ENCODE data around the gene ZNF280C.
"Not testable (repeated sequence)": the region's sequence is repeated elsewhere in the genome, so short reads cannot be mapped to it uniquely, and the experiment has no call there.

Gene ZNF280C, protein sequence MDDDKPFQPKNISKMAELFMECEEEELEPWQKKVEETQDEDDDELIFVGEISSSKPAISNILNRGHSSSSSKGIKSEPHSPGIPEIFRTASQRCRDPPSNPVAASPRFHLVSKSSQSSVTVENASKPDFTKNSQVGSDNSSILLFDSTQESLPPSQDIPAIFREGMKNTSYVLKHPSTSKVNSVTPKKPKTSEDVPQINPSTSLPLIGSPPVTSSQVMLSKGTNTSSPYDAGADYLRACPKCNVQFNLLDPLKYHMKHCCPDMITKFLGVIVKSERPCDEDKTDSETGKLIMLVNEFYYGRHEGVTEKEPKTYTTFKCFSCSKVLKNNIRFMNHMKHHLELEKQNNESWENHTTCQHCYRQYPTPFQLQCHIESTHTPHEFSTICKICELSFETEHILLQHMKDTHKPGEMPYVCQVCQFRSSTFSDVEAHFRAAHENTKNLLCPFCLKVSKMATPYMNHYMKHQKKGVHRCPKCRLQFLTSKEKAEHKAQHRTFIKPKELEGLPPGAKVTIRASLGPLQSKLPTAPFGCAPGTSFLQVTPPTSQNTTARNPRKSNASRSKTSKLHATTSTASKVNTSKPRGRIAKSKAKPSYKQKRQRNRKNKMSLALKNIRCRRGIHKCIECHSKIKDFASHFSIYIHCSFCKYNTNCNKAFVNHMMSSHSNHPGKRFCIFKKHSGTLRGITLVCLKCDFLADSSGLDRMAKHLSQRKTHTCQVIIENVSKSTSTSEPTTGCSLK

DNA sequence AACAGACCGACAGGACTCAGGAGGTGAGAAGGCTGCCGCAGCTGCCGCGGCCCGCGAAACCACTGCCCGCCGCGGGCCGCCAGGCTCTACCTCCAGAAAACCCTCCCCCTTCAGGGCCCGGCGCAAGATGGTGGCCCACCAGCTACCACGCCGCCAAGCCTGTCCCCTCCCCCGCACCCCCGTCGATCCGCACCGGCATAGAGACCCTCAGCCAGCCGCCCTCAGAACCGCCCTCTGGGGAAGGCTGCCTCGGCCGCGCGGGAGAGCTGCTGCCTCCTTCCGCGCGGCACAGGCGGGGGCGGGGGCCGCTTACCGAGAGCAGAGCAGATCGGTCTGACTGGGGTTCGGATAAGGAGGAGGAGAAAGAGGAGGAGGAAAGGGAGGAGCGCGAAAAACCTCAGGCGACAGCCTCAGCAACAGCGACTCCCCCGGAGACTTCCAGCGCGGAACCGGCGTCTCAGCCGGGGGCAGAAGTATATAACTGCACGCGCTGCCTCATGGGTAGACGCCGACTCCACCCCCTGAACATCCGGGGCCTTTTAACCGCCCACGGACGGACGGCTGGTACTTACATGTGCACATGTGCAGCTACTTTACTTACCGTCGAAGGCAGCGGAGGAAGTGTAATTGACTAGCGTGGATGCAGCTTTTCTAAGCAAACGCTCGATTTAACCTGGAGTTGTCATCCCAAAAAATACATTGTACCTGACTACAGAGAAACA lies at the start of gene ZNF280C:
ZNF280C (minus strand) TSS at position 451 of the 722 bp plus-strand sequence. CDS start 8,450 bp downstream, outside the sequence.
- DNase-seq (ENCODE audit: low read depth), result peak; percentile 74

DNA sequence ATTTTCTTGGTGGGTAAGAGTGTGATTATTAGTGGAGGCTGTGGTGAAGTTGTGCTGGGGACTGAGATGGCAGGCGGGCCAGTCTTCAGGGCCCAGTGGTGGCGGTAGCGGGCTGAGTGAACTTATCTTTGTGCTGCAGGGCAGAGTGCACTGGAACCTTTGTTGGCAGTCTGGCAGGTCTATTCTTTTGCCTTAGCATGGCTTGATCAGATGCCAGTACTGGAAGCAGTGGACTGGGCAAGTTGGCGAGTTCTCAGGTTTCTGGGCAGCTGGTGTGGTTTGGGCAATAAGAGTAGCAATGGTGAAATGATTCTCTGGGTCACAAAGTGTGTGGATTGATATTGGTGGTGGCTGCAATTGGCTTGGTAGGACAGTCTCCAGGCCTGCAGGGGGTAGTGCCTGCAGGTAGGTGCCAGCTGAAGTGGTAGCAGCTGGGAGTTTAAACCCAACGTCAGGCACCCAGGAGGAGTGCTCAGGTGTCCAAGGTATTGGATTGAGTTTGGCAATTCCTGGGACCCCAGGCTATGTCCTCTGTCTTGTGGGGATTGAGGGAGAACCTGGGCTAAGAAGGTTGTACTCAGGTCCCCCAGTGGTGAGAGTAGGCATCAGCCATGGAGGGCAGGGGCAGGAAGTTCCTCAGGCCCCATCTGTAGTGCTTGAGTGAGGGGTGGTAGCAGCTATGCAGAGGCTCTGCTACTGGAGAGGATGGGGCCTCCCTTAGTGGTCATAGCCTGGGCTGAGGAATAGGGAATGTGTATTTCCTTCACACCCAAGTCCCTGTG lies 36.1 kb upstream of the ZNF280C start:
- no peak for DNase-seq (ENCODE audit: low read depth)

DNA sequence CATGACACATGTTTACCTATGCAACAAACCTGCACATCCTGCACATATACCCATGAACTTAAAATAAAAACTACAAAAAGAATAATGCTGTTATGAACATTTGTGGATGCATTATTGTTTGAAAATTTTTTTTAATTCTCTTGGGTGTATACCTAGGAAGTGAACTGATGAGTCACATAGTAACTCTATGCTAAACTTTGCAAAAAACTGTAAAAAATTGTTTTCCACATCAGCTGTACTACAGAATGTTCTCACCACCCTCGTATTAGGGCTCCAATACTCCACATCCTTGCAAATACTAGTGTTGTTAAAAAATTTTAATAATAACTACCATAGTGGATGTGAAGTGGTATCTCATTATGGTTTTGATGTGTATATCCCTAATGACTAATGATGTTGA lies 33.3 kb upstream of the ZNF280C start:
- DNase-seq (ENCODE audit: low read depth), result no peak

DNA sequence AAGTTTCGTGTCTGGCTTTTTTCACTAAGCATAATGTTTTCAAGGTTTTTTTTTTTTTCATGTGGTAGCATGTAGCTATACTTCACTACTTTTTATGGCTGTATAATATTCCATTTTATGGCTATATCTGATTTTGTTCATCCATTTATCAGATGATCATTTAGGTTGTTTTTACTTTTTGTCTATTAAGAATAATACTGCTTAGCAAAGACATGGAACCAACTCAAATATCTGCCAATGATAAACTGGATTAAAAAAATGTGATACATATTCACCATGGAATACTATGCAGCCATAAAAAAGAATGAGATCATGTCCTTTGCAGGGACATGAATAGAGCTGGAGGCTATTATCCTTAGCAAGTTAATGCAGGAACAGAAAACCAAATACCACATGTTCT lies 32.7 kb upstream of the ZNF280C start:
- no peak for DNase-seq (ENCODE audit: low read depth)

DNA sequence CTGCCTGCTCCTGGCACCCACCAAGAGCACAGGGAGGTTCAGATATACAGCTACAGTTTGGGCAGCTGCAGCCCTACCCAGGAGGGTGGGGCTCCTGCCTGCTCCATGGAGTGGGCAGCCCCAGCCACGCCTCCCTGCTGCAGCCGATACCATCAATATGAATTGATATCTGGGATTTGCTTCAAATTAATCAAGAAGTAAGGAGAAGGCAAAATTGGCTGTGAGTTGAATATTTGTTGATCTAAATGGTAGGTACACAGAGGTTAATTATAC lies 31.2 kb upstream of the ZNF280C start:
- no peak for DNase-seq (ENCODE audit: low read depth)

DNA sequence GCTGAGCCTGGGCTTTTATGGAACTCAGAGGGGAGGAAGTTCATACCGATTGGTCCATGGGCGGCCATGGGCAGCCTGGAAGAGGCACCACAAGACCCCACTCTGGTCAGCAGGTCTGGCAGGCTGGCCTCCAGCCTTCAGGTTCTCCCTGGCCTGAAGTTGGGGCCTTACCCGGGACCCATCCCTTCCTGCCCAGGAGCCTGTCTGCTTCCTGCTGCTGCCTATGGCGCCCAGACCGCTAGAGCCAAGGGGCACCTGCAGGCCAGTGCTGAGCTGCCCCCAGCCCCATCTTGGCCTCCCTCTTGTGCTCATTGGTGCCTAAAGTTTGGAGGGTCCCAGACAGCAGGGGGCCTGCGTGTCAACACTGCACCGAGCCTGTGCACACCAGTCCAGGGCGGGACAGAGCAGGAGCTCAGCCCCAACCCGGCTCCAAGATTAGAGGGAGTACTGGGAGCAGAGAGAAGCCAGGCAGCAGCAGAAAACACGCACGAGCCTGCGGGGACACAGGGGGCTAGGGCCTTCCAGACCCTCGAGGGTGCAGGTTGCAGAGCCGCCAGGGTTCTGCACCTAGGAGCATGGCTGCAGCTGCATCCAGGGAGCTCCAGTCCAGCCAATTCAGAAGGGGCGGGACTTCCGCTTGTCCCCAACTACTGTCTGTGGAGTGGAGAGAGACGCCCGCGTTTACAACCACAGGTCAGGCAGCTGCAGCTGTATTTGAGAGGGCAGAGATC lies 30.7 kb upstream of the ZNF280C start:
- no peak for DNase-seq (ENCODE audit: low read depth)

DNA sequence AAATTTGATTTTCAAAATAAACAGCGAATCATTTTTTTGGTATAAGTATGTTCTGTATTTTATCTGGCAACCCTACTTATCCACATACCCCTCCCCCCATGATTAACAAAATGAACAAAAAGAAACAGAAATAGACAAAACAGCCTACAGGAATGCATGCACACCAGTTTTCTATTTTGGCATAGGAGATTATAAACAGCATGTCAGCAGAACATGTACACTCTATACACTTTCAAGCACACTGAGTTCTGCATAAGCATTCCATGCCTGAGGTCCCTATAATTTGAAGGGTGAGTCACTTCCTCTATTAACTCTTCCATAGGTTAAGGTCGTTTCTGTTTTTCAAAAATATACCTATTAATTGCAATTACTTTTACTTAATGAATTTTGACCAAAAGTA lies 28.0 kb upstream of the ZNF280C start:
- no peak for DNase-seq (ENCODE audit: low read depth)

DNA sequence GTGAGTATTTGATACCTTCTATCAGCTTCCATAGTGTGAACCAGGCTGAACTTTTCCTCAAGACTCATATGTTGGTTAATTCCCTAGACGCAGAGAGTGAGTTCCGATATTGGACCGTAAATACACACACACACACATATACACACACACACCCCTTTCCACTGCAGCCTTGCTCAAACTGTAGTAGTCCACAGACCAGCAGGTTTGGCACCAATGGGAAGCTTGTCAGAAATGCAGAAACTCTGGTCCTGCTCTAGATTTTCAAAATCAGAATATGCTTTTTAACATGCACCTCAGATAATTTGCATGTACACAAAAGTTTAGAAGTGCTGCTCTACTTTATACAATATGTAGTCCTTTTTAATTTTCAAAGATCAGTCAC lies 27.6 kb upstream of the ZNF280C start:
- DNase-seq (ENCODE audit: low read depth), result no peak

DNA sequence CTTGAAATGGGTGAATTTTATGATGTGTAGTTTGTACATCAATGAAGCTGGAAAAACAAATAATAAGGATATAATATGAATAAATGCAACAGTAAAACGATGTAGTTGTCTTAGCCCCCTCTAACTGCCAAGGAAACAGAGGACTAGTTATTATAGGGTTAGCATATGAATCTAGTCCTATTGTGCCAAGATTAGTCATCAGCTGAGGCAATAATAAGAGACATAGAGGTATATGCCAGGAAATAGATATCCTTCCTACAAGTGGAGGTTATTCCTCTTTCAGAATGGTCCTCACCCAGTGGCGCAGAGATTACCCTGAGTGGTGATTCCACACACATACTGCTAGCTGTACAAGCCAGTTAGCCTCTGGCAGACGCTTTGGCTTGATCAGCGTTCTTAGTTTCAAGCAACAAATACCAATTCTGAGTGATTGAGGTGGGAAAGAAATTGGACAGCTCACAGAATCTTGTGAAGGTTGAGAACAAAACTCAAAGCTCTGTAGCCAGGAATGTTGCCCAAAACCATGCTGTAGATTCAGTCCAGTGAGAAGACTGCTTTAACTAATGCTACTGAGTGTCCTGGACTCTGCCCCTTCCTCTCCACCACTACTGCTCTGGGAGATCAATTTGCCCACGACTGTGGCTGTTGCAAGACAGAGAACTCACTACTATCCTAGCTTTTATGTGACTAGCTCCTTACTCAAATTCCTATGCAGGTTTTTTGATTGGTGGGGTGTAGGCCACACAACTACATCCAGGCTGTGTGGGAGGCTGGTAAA lies 27.0 kb upstream of the ZNF280C start:
- no peak for DNase-seq (ENCODE audit: low read depth)

DNA sequence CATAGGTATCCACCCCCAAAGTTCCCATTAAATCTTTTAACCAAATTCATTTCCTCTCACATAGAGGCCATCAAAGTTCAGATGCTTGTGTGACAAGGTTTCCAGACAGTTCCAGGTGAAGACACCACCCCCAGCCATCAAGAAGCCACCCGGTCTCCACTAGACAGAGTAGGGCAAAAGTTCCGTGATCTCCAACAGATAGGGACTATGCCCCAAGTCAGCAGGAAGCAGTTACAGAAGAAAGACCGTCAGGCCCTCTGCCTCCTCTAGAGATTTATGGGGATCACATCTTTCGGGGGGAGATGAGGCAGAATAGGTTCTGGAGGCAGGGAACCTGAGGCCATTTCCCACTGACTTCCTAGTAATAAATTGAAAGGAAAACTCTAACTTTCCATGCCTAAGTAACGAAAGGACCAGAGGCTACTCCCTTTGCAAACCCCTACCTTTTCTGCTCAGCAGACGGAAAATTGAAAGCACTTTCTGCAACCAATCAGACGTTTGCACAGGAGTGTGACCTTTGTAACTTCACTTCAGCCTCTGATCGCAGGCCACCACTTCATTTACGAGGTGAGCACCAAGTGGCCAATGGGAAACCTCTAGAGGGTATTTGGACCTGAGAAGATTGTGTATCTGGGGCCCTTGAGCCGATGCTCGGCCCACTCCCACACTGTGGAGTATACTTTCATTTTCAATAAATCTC lies 18.5 kb upstream of the ZNF280C start:
- DNase-seq (ENCODE audit: low read depth), result no peak

DNA sequence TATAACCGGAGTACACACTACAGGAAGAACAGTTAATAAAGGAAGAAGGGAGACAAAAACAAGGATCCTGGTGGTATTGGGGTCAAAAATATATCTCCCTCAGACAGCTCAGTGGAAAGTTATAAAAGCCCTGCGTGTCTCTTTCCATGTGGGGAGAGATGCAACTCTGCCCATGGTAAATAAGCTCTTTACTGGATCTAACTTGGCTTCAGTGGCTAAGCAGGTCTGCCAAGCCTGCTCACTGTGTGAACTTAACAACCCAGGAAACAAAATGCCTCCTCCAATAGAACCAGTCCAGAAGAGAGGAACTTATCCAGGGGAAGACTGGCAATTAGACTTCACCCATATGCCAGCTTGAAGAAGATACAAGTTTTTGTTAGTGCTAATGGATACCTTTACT lies 17.0 kb upstream of the ZNF280C start:
- no peak for DNase-seq (ENCODE audit: low read depth)

DNA sequence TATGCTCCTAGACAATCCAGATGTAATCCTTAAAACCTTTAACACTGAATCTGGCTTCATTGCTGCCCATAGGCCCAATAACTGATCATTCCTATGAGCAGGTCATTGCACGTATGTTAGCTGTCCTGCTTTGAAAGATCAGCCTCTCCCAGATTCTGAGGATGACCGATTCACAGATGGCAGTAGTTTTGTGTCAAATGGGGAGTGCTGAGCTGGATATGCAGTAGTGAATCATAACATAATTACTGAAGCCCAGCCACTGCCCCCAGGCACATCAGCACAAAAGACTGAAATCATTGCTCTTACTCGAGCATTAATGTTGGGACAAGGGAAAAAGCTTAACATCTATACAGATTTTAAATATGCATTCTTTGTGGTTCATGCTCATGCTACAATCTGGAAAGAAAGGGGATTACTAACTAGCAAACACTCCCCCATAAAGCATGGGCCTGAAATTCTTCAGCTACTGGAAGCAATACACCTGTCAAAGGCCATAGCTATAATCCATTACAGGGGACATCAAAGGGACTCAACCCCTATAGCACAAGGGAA lies 16.4 kb upstream of the ZNF280C start:
- no peak for DNase-seq (ENCODE audit: low read depth)

DNA sequence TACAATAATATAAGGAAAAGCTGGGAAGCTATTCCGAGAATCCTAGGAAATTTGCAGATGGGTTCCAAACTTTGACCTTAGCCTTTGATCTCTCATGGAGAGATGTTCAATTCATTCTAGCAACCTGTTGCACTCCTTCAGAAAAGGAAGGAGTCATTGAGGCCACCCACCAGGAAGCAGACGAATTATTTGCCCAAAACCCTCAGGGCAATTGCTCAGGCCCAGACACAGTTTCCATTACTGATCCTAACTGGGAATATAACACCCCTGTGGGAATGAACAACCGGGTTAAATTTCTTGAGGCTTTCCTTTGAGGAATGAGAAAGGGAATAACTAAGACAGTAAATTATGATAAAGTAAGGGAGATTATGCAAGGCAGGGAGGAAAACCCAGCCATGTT lies 13.5 kb upstream of the ZNF280C start:
- no peak for DNase-seq (ENCODE audit: low read depth)

DNA sequence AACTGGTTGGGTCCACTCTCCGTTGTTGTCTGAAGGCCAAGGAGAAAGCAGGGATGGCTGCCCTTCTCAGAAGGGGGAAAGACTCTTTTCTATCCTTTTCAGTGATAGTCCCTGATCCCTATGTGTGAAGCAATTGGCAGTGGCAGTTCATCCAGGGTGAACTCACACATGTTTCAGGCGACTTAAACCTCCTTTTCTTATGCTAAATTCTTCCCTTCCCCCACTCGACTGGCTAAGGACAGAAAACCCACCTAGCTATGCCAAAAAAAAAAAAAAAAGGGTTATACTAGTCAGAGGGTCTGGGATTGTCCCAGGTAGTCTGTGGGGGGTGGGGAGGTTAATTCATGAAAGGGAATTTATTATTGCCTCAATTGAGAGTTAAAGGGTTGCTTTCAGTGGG lies 12.2 kb upstream of the ZNF280C start:
- no peak for DNase-seq (ENCODE audit: low read depth)

DNA sequence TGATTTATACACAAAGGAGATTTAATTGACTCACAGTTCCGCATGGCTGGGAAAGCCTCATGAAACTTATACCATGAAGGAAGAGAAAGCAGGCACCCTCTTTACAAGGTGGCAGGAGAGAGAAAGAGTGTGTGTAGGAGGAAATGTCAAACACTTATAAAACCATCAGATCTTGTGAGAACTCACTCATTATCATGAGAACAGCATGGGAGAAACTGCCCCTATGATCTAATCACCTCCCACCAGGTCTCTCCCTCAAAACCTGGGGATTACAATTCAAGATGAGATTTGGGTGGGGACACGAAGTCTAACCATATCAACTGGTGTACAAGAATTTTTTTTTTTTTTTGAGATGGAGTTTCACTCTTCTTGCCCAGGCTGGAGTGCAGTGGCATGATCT lies 3.6 kb upstream of the ZNF280C start:
- DNase-seq (ENCODE audit: low read depth), result not testable (repeated sequence)

DNA sequence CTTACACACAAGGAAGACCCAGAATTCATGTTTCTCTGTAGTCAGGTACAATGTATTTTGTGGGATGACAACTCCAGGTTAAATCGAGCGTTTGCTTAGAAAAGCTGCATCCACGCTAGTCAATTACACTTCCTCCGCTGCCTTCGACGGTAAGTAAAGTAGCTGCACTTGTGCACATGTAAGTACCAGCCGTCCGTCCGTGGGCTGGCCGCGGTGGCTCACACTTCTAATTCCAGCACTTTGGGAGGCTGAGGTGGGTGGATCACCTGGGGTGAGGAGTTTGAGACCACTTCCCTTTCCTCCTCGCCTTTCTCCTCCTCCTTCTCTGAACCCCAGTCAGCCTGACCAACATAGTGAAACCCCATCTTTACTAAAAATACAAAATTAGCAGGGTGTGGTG lies 692 bp upstream of the ZNF280C start:
- DNase-seq (ENCODE audit: low read depth), result not testable (repeated sequence)

DNA sequence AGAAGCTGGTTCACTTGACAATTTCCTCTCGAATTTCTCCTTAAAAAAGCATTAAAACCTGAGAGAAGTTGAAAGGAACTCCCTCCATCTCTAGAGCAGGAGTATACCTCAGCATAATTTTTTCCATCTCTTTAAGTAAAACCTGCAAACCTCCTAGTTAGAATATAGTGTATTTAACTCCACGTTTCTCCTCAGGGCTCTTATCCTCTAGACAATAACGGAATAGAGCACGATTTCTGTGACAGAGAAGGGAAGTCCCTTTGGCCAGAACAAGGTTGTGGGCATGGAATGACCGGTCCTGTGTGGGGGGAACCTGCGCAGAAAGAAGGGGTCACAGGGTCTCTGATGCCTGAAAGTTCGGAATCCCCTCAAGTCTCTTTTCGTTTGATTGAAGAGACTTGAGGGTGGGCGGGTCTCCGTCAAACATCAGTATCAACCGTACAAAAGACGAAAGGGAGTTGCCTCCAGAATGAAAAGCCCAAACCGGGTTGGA lies 697 bp downstream of the ZNF280C start:
- no peak for DNase-seq (ENCODE audit: low read depth)

DNA sequence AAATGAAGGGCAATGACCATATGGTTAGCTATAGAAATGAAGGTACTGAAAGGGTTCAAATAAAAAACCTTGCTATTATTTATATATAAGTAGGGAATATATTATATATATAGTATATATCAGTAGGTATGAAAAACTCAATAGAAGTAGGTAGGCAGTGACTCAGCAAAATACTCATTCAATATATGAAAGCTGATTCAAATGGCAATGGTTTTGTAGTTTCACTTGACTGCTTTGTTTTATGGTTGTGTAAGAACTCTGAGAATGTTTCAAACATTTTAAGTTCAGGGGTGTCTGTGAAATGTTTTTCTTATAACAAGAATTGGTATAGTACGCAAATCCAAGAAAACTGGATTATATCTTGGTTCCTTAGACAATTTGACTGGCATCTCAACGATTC lies 4.1 kb downstream of the ZNF280C start:
- DNase-seq (ENCODE audit: low read depth), result no peak

DNA sequence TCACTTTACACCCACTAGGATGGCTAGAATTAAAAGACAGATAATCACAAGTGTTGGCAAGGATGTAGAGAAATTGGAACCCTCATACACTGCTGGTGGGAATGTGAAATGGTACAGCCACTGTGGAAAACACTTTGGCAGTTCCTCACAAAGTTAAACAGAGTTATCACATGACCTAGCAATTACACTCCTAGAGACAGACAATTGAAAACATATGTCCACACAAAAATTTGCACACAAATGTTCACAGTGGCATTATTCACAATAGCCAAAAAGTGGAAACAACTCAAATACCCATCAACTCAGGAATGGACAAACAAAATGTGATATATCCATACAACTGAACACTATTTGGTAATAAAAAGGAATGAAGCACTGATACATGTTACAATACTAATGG lies 5.7 kb downstream of the ZNF280C start:
- DNase-seq (ENCODE audit: low read depth), result no peak

DNA sequence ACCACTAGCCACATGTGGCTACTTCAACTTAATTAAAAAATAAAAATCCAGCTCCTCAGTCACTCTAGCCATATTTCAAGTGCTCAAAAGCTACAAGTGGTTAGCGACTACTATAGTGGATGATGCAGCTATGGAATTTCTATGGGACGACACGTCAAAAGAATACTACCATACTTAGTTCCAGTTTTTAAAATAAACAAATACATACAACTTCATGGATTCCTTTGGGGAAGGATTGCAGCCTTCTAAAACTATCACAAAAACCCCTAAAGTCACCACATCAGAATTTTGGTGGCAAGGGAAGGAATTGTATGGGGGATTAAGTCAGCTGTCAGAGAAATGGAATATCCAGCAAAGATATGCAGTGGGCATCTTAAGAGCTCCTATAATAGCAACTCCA lies 6.5 kb downstream of the ZNF280C start:
- no peak for DNase-seq (ENCODE audit: low read depth)

All from stromal cell of bone marrow (primary cell).